Suprapubic skin (tissue), 4 donors: ENCODE data around the gene DPYD. TPM values are rescaled to one million over a fixed set of nuclear protein-coding genes. Genes with fewer than 3 reads are reported as not detected.

Experiments used
- DNase-seq, 2 donors: peaks; one replicate each; pipeline ENCODE4 v3.0.0-alpha.2; 2019; ENCODE audit warnings: low spot score in 2 of 2
- H3K27ac ChIP-seq: fragments of 200-600 bp; sonication (generic); one replicate; pipeline ENCODE4 v1.5.1; 2019
- H3K27me3 ChIP-seq: fragments of 200-600 bp; sonication (generic); one replicate; pipeline ENCODE4 v1.5.1; 2019
- H3K36me3 ChIP-seq: fragments of 200-600 bp; sonication (generic); one replicate; pipeline ENCODE4 v1.5.1; 2019
- H3K4me1 ChIP-seq: fragments of 200-600 bp; sonication (generic); one replicate; pipeline ENCODE4 v1.5.1; 2019
- H3K4me3 ChIP-seq: fragments of 200-600 bp; sonication (generic); one replicate; pipeline ENCODE4 v1.5.1; 2019; ENCODE audit warnings: mild to moderate bottlenecking
- H3K9me3 ChIP-seq: fragments of 200-600 bp; sonication (generic); one replicate; pipeline ENCODE4 v1.5.1; 2019
- CTCF ChIP-seq, 2 donors: fragments of 200-600 bp in 1 of 2; fragments of 450-650 bp in 1 of 2; sonication (generic) in 1 of 2; IDR thresholded peaks; one replicate each; pipeline ENCODE4 v1.5.1; 2016 to 2019; ENCODE audit warnings: antibody characterized with exemption in 2 of 2, mild to moderate bottlenecking in 1 of 2, moderate library complexity in 1 of 2
- EP300 ChIP-seq: sonication (generic); formaldehyde crosslinking; IDR thresholded peaks from one replicate; pipeline ENCODE4 v1.6.1; 2017; ENCODE audit warnings: antibody characterized with exemption
- POLR2A ChIP-seq, 2 donors: fragments of 450-650 bp; IDR thresholded peaks; one replicate each; pipeline ENCODE4 v1.6.1; 2017; ENCODE audit warnings: antibody characterized with exemption in 2 of 2, mild to moderate bottlenecking in 2 of 2, moderate library complexity in 2 of 2
- POLR2AphosphoS5 ChIP-seq, 3 donors: sonication (generic); formaldehyde crosslinking; IDR thresholded peaks; one replicate each; pipeline ENCODE4 v1.6.1; 2017; ENCODE audit warnings: antibody characterized with exemption in 3 of 3
- WGBS: methylation state at CpG from one replicate; pipeline ENCODE4 v1.1.5; 2018; 5-methylcytosine and 5-hydroxymethylcytosine counted together
- total RNA-seq, 4 donors: library from RNA; depleted of rRNA; stranded (reverse); fragments of >200 nt; gene quantifications; one replicate each; pipeline ENCODE4 v1.1.0, GENCODE V29; 2016

Gene DPYD
- 10 to 100 TPM; 10.1 to 31.9 (median 11.6) TPM for total RNA-seq

- no peaks in the 10 kb centered on the region for H3K36me3 ChIP-seq
- no peaks in the 10 kb centered on the region for H3K27me3 ChIP-seq
- peak; percentile 90 to 93 for DNase-seq
- TF ChIP-seq POLR2A (IDR thresholded peaks at IDR 0.05) (peak in 1 of 2 donors; percentile 51), CTCF (IDR thresholded peaks at IDR 0.05) (no peak), POLR2AphosphoS5 (IDR thresholded peaks at IDR 0.05) (peak in 1 of 3 donors; percentile 35)
- peak within 1 kb of the TSS; percentile 90 for H3K4me3 ChIP-seq
- H3K27ac ChIP-seq = peak within 1 kb of the TSS; percentile 93
- peaks cover 21% of the 10 kb centered on the region for H3K4me1 ChIP-seq
- no peaks in the 10 kb centered on the region for H3K9me3 ChIP-seq
- under 1% methylated on average over 31 of the region's 50 CpGs for WGBS
These were observed at the start of gene DPYD for GRCh38 chr1:97920832-97921571. DPYD (minus strand) TSS chr1:97921034; CDS start chr1:97920922, 112 bp downstream.

- Histone ChIP-seq H3K27me3 (no peaks in the 10 kb centered on the region), H3K27ac (no peak overlapping the region), H3K9me3 (no peaks in the 10 kb centered on the region), H3K4me1 (no peaks in the 10 kb centered on the region), H3K4me3 (no peak overlapping the region), H3K36me3 (no peaks in the 10 kb centered on the region)
- DNase-seq = no peak
- TF ChIP-seq POLR2AphosphoS5 (IDR thresholded peaks at IDR 0.05) (no peak), EP300 (no peak), POLR2A (IDR thresholded peaks at IDR 0.05) (no peak), CTCF (IDR thresholded peaks at IDR 0.05) (no peak)
These were observed 39.6 kb upstream of the DPYD start for GRCh38 chr1:97960470-97960869.

- no peaks in the 10 kb centered on the region for H3K36me3 ChIP-seq
- no peak overlapping the region for H3K27ac ChIP-seq
- H3K4me3 ChIP-seq = no peak overlapping the region
- 78% methylated on average over 3 of the region's 3 CpGs for WGBS
- H3K27me3 ChIP-seq = no peaks in the 10 kb centered on the region
- no peak for DNase-seq
- no peaks in the 10 kb centered on the region for H3K4me1 ChIP-seq
- H3K9me3 ChIP-seq = no peaks in the 10 kb centered on the region
- TF ChIP-seq POLR2A (IDR thresholded peaks at IDR 0.05) = no peak
- TF ChIP-seq POLR2AphosphoS5 (IDR thresholded peaks at IDR 0.05) = no peak
- no peak for TF ChIP-seq CTCF (IDR thresholded peaks at IDR 0.05)
- TF ChIP-seq EP300 = no peak
These were observed 26.9 kb upstream of the DPYD start for GRCh38 chr1:97947695-97948094.

- TF ChIP-seq CTCF (IDR thresholded peaks at IDR 0.05) (no peak), POLR2AphosphoS5 (IDR thresholded peaks at IDR 0.05) (no peak), POLR2A (IDR thresholded peaks at IDR 0.05) (no peak), EP300 (no peak)
- Histone ChIP-seq H3K36me3 (no peaks in the 10 kb centered on the region), H3K27me3 (no peaks in the 10 kb centered on the region), H3K27ac (no peak overlapping the region), H3K4me1 (no peaks in the 10 kb centered on the region), H3K9me3 (no peaks in the 10 kb centered on the region), H3K4me3 (no peak overlapping the region)
- no peak for DNase-seq
- WGBS = 24% methylated on average over 4 of the region's 4 CpGs
These were observed 22.5 kb upstream of the DPYD start for GRCh38 chr1:97943354-97943753.

GRCh38 chr1:97942161-97943123 lies 21.6 kb upstream of the DPYD start:
- 70% methylated on average over 2 of the region's 2 CpGs for WGBS
- no peak for DNase-seq
- Histone ChIP-seq H3K36me3 (no peaks in the 10 kb centered on the region), H3K4me1 (no peaks in the 10 kb centered on the region), H3K27ac (no peak overlapping the region), H3K4me3 (no peak overlapping the region), H3K27me3 (no peaks in the 10 kb centered on the region), H3K9me3 (no peaks in the 10 kb centered on the region)
- no peak for TF ChIP-seq CTCF (IDR thresholded peaks at IDR 0.05)
- TF ChIP-seq POLR2AphosphoS5 (IDR thresholded peaks at IDR 0.05) = no peak
- no peak for TF ChIP-seq EP300
- no peak for TF ChIP-seq POLR2A (IDR thresholded peaks at IDR 0.05)
